Eye (tissue), 1 donor: ENCODE measurements around the gene KLRF1.
"Not testable (repeated sequence)": the region's sequence is repeated elsewhere in the genome, so short reads cannot be mapped to it uniquely, and the experiment has no call there.

Experiments used
- DNase-seq: peaks from one replicate; pipeline ENCODE4 v3.0.0-alpha.2; 2015

The KLRF1 gene

DNA sequence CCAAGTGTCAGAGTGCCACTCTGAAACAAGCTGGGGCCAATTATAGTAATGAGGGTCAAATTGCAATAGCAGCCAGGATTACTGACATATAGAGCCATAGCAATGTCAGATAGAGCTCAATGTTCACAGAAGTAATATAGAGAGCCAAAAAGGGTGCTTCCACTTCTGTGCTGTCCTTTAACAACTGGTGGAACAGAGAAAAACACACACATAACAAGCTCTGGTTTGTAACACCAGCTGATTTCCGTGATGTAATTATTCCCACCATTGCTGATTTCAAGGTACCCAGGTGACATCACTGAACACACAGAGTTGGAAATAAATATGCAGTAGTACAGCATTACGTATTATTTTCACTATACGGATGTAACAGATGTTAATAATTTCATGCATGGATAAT is 44.9 kb downstream of the KLRF1 start:
- DNase-seq, result peak; percentile 15

DNA sequence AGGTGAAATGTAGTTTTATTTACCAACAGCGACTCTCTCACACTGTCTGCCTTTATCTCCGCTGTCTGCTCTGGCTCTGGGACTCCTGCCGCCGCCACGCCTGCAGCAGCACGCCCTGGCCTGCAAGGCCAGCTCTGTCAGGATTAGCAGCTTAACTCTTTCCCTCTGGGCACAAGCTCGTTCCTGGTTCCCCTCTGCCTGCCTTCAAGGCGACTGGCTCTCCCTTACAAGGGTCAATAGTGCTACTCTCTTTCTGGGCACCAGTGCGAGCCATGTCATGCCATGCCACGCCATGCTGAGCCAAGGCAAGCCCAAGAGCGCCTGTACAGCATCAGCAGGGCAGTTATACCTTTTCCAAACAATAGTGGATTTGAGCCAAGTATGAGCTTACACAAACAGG is 45.5 kb downstream of the KLRF1 start:
- peak; percentile 12 for DNase-seq

DNA sequence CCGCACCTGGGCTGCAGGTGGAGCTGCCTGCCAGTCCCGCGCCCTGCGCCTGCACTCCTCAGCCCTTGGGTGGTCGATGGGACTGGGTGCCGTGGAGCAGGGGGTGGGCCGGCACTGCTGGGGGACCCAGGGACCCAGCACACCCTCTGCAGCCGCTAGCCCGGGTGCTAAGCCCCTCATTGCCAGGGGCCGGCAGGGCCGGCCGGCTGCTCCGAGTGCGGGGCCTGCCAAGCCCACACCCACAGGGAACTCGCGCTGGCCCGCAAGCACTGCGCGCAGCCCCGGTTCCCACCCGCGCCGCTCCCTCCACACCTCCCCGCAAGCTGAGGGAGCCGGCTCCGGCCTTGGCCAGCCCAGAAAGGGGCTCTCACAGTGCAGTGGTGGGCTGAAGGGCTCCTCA is 48.8 kb downstream of the KLRF1 start:
- not testable (repeated sequence) for DNase-seq

DNA sequence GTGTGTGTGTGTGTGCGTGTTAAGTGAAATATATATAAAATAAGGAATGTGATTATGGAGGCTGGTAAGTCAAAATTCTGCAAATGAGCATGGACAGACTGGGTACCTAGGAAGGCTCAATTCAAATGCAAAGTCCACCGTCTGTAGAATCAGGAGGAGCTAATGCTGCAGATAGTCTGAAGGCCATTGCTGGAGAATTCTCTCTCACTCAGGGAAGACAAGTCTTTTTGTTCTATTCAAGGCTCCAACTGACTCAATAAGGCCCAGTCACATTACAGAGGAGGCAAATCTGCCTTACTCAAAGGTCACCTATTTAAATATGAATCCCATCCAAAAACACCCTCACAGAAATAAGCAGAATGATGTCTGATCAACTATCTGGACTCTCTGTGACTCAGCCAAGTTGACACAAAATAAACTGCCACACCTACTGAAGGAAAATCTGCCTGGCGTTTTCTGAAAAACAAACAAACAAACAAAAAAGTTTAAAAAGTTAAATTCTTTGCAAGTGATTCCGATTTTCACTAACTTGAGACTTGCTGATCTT is 53.3 kb downstream of the KLRF1 start:
- DNase-seq, result no peak

DNA sequence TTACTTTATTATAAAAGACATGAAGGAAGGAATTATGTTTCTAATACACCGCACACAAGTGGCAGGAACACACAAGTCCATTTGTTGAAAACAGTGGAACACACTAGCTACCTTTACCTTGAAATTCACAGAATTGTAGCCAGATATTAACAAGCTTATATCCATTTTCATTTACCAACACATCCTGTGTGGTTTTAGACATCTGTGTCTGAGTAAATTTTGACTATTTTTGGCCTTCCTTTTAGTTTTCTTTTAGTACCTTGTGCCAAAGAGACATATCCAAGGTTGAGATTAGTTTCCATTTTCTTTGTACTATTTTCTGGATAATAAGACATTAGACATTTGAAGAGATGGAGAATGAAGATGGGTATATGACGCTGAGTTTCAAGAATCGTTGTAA is 54.0 kb downstream of the KLRF1 start, which contains the start of gene KLRF2:
Gene KLRF2, plus strand, starts transcription at position 244 of the 400 bp plus-strand sequence. Its CDS starts 107 bp downstream, at position 351.
- DNase-seq, result no peak

DNA sequence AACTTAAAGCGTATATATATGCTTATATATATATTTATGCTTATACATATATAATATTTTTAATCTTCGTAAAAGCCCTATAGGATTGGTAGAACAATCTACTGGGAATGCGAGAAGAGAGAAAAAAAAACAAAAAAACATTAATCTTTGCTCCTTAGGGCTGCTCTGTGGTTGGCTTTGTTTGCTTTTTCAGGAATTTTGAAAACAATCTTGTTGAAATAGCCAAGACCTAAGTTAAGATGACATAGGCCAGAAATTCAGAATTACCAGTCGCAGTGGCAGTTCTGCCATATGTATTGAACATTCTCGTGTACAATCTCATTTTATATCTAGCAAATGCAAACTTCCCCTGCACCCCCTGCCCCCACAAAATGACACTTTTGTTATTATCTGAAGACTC is 54.7 kb downstream of the KLRF1 start:
- DNase-seq, result no peak

DNA sequence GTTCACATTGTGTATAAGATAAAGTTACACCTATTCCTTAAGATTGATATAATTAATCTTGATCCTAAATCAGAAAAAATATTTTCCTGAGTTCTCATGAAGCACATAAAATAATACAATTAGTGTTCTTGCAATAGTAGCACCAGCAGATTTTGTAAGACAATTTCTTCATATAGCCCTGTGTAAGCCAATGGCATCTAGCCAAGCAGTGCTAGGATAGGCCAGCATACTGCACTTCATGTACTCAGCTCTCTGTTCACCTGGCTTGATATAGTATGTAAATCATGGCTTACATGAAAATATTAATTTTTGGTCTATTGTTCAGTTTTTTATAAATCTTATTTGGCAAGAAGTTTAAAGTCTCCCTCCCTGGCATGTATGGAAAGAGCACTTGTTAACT is 55.9 kb downstream of the KLRF1 start:
- no peak for DNase-seq

DNA sequence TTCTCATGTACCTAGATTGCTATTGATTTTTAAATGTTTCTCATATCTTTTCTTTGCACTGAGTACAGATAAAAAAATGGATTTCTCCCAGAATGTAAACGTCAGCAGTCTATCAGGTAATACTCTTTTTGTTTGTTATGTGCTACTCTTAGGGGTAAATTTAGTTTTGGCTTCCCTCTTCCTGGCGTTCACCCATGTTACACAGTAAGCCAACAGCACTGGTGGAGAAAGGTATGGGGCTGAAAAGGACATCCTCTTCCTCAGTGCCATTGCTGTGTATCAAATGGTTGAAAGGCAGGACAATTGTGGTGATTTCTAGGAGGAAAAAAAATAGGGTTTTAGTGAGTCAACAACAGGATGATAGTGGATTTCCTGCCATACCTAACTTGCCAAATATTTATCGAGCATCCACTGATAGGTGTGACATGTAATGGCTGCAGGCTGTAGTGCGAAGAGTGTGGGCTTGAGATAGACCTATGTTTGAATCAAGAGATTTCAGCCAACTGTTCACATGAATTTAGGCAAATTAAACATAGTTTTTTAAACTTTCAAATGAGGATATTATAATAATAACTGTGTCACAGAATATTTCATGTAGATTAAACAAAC is 61.5 kb downstream of the KLRF1 start:
- DNase-seq, result no peak
